HT1080 (cell line): Measurements from ENCODE around the gene AIRE. TPM values are rescaled to one million over a fixed set of nuclear protein-coding genes. Genes with fewer than 3 reads are reported as not detected.
"Not testable (repeated sequence)": the region's sequence is repeated elsewhere in the genome, so short reads cannot be mapped to it uniquely, and the experiment has no call there.

Source experiments
- DNase-seq: peaks from one replicate; pipeline ENCODE4 v3.0.0-alpha.2; 2015; ENCODE audit warnings: low read depth
- total RNA-seq: library from RNA; depleted of rRNA; stranded (reverse); fragments of >200 nt; shearing (Covaris generic); gene quantifications from 2 replicates; pipeline ENCODE4 v1.2.3, GENCODE V29; 2014

The AIRE gene
- total RNA-seq, 1 experiment from 2014 or later: not detected

- no peak for DNase-seq
Observed at GRCh38 chr21:44265734-44266270, 19.9 kb upstream of the AIRE start.

- DNase-seq: no peak
Observed at GRCh38 chr21:44267655-44268142, 18.0 kb upstream of the AIRE start.

GRCh38 chr21:44269090-44269489 is 16.6 kb upstream of the AIRE start:
- no peak for DNase-seq

GRCh38 chr21:44271558-44272283 is 14.0 kb upstream of the AIRE start:
- DNase-seq: no peak

GRCh38 chr21:44272284-44272858 is 13.3 kb upstream of the AIRE start:
- no peak for DNase-seq

DNA sequence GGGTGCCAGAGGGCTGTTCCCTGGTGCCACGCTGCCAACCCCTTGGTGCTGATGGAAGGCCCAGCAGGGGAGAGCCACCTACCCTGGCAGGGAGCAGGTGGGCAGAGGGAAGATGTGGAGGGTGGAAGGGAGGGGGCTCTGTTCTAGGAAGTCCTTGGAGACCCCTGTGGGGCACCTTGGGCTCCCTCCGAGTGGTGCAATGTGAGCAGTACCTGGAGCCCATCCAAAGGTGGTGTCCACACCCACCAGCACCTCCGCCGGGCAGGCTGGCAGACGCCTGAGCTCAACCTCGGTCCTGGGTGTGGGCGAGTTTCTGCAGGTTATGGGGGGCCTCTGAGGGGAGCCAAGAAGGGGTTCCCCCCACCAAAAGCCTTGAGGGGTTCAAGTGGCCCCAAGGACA is 12.6 kb upstream of the AIRE start:
- no peak for DNase-seq

DNA sequence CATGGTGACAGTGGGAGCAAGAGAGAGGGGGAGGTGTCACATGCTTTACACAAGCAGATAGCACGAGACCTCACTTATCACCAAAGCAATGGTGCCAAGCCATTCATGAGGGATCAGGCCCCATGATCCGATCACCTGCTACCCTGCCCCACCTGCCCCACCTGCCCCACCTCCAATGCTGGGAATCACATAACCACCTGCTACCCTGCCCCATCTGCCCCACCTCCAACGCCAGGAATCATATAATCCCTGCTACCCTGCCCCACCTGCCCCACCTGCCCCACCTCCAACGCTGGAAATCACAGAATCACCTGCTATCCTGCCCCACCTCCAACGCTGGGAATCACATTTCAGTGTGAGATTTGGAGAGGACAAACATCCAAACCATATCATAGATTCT is 10.6 kb upstream of the AIRE start:
- no peak for DNase-seq

GRCh38 chr21:44279354-44280260 is 6.1 kb upstream of the AIRE start:
- DNase-seq: no peak

DNA sequence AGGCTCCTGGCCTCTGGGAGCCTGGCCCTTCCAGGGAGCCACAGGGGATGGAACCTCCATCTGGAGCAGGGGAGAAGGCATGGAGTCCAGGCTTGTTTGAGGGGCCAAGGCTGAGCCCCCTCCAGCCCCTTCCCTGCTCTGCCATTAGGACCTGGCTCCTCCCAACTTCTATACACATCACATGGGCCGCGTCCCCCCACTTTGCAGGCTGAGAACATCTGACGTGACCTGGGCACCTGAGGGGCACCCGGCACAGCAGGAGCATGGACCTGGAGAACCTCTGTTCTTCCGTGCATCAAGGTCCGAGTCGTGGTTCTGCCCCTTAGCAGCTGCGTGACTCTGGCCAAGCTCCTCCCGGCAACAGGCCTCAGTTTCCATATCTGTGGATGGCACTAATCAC is 3.9 kb upstream of the AIRE start:
- DNase-seq: no peak

GRCh38 chr21:44282370-44282769 is 3.3 kb upstream of the AIRE start:
- DNase-seq: no peak

DNA sequence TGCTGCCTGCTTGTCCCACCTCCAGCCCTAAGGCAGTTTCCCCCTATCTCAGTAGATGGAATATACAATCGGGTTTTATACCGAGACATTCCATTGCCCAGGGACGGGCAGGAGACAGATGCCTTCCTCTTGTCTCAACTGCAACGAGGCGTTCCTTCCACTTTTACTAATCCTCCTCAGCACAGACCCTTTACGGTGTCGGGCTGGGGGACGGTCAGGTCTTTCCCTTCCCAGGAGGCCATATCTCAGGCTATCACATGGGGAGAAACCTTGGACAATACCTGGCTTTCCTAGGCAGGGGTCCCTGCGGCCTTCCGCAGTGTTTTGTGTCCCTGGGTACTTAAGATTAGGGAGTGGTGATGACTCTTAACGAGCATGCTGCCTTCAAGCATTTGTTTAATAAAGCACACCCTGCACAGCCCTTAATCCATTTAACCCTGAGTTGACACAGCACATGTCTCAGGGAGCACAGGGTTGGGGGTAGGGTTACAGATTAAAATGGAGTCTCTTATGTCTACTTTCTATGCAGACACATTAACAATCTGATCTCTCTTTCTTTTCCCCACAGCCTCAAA is 2.4 kb upstream of the AIRE start:
- not testable (repeated sequence) for DNase-seq

- no peak for DNase-seq
Observed at GRCh38 chr21:44283948-44284347, 1.7 kb upstream of the AIRE start.

GRCh38 chr21:44286086-44286715 is 525 bp downstream of the AIRE start:
- no peak for DNase-seq

GRCh38 chr21:44286716-44287632 is 1.3 kb downstream of the AIRE start:
- no peak for DNase-seq

GRCh38 chr21:44288251-44289110 is 2.8 kb downstream of the AIRE start:
- no peak for DNase-seq

GRCh38 chr21:44289381-44290010 is 3.8 kb downstream of the AIRE start:
- no peak for DNase-seq

DNA sequence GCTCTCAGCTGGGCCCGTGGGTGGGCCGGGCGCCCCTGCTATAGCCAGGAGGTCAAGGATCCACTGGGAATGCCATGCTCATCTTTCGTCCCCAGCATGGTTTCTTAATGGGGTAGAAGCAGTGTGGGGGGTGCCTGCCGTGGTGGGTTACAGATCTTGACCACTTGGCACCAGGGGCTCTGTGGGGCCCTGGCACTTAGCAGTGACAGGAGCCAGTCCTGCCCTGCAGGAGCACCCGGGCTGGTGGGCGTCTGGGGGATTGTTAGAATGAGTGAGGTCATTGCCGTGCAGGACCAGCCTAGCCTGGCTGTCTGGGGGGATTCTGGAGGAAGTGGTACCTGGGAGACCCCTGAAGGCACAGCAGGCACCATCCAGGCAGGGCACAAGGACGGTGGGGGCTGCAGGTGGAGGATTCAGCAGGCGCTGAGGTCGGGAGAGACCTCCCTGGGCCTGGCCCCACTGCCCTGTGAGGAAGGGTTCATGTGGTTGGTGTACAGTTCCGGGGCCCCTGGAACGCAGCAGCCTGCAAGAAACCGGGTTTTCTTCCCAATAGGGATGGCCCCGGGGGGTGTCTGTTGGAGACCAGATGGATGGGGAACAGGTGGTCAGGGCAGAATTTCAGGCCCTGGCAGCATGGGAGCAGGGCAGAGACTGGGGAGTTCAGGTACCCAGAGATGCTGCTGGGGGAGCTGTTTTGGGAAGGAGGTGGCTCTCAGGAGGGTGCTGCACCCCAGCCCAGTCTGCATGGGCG is 4.8 kb downstream of the AIRE start:
- no peak for DNase-seq
